Measurements from ENCODE around the gene STK17B. TPM values are rescaled to one million over a fixed set of nuclear protein-coding genes. Genes with fewer than 3 reads are reported as not detected.

The STK17B gene
- total and polyA plus RNA-seq, 2 of the 8 experiments (the other 6 are each of a cell fraction or from before 2014, with no cell fraction given) = 1.8 to 10.5 TPM

GRCh38 chr2:196195758-196196157 is 24.4 kb upstream of the STK17B start (continued):
- no peak for TF ChIP-seq SAP30 (IDR thresholded peaks at IDR 0.05; ENCODE audit: insufficient read depth, insufficient replicate concordance, low read length)

Data from H1 (cell line).